NCI-H2107 treated with DMSO at 0.1 percent for 48 hours (cell line): ENCODE data around the gene S1PR1.
A peak's percentile ranks its signal among the peaks of the same experiment; 100 is the strongest.
"Not testable (repeated sequence)": the region's sequence is repeated elsewhere in the genome, so short reads cannot be mapped to it uniquely, and the experiment has no call there.

Experiments
- DNase-seq: peaks from one replicate; lab custom pipeline; 2025; ENCODE audit not compliant: unreplicated experiment; lab: John Stamatoyannopoulos, UW

The S1PR1 gene

DNA sequence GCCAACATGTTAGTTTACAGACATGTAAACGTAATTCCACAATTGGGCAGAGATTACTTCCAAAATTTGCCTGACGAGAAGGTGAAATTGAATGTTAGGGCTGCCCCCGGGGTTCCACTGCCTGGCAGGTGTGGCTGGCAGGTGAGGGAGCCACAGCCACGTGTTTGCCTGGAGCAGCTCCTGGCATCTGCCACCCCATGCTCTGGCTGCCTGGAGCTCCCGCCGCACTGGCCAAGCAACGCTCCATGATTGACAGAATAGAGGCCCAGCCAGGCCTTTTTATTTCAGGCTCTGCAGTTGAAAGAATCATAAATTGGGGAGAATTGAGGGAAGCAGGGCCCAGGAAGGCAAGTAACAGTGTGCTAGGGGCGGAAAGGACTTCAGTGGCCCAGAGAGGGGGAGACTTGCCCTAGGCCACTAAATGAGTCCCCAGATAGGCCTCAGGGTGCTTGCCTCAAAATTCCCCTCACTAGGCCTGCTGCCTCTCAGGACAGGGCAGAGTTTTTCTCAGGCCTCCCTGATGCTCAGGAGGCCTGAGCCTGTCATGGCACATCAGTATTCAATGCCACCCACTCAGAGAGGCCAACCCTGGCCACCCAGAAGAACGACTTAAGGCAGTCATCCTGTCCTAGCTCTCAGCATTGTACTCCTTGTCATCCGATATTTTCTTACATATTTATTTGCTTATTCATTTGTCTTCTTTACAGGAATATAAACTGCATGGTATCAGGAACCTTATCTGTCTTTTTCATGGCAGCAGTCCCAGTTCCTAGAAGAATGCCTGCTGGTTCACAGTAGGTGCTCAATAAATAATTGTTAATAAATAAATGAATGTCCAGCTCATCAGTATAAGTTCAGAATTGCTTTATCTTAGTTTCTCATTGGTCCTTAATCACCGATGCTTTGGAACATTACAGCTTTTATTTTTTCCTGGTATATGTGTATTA lies 16.6 kb upstream of the S1PR1 start:
- DNase-seq, result peak; percentile 63

DNA sequence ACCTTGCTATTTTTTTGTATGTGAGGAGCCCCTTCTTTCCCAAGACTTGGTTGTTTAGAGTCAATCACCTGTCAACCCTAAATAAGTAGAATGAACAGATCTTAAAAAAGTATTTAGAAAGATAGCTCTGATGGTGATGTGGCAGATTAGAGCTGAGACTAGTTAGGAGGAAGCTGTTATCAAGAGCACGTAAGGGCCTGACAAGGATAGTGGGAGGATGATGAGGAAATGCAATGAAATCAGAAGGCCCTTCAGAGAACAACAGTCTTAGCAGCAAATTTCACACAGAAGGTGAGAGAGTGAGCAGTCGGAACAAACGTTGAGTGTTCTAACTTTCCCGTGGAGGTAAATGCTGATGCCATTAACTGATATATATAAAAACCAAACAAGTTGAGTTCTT lies 15.9 kb upstream of the S1PR1 start:
- DNase-seq, result no peak

DNA sequence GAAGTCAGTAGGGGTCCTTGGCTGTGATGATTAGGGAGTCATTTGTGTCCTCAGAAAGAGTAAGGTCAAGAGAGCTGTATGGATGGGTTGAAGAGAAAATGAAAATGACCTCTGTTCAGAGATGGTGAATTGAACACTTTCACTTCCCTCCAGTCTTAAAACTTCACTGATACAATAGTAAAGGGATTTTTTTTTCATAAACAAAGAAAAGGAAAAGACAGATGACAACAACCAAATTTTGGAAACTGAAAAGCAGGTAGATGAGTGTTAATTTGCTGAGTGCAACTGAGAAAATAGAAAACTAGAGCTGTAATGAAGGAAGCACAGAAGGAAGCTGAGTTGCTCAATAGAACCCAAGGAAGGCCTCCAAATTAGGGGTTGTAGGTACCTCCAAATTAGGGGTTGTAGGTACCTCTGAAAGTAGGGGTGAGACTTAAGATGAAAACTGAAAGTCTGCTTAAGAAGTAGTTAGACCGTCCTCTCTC lies 14.8 kb upstream of the S1PR1 start:
- no peak for DNase-seq

DNA sequence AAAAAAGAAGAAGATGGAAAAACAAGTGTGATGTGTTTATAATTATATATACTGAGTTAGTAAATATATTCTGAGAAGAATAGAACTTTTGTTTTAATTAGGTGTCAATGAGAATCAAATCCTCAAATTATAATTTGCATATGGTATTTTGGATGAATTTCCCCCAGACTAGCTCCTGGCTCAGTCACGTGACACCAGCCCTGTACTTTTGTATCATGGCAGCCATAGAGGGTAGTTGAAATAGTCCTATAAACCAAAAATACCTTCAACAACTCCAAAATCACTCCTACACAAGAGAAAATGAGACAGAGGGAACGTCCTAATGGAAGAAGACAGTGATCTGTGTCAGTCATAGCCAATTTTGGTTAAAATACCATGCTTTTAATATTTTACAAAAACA lies 9.0 kb upstream of the S1PR1 start:
- no peak for DNase-seq

DNA sequence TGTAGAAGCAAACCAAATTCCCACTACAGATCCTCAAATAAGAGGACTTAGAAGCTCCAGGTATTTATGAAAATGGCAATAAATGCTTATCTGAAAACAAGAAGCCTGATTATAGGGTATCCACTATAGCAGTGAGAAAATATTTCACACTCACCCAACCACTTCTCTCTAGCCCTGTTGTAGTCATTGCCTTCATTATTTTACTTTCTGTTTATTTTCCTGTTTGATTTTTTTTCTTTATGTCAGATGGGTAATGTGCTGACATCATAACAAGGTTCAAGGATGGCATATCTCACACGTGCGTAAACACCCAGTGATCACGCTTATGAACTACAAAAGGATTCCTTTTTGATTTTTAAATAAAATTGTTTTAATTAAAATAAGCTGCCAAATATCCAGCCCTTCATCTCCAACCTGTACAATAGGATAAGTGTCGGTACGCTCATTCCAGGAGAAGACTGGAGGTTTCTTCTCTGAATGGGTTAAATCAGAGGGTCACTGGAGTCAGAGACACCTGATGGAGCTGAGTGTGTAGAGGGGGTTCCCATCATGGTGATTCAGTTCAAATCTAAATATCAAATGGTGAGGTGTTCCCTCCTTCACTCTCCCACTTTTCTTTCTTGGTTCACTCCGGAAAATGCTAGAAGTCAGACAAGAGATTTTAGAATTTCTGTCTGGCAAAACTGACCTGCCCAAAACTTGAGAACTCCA lies 8.2 kb upstream of the S1PR1 start:
- no peak for DNase-seq

DNA sequence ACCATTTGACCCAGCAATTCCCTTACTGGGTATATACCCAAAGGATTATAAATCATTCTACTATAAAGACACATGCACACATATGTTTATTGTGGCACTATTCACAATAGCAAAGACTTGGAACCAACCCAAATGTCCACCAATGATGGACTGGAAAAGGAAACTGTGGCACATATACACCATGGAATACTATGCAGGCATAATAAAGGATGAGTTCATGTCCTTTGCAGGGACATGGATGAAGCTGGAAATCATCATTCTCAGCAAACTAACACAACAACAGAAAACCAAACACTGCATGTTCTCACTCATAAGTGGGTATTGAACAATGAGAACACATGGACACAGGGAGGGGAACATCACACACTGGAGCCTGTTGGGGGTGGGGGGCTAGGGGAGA lies 4.6 kb upstream of the S1PR1 start:
- DNase-seq, result not testable (repeated sequence)

DNA sequence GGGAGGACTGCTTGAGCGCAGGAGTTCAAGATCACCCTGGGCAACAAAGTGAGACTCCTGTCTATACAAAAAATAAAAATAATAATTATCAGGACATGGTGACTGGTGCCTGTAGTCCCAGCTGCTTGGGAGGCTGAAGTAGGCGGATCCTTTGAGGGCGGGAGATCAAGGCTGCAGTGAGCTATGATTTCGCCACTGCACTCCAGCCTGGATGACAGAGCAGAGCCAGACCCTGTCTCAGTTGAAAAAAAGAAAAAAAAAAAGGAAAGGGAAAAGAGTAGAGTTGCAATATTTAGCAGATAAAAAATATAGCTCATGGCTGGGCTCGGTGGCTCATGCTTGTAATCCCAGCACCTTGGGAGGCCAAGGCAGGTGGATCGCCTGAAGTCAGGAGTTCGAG lies 3.3 kb upstream of the S1PR1 start:
- DNase-seq, result no peak

DNA sequence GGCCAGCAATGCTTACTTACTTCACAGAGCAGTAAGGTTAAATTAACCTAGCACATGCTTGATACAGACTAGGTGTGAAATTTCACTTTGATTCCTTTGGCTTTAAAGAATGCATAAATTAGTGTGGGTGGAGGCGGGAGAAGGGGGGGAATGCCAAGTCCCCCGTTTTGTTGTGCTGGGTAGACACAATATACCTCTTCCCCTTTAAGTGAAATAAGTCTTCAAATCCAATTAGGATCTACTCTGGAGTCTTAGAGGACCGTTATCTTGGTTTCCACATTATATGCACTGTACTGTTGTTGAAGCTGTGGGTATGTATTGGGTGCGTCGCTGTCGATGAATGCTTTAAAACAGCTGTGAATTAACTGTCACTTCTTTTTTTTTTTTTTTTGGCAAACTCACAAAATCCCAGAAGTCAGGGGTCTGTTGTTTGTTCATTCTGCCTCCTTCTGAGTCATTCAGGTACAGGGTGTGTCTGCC lies 1.6 kb upstream of the S1PR1 start:
- DNase-seq, result no peak

DNA sequence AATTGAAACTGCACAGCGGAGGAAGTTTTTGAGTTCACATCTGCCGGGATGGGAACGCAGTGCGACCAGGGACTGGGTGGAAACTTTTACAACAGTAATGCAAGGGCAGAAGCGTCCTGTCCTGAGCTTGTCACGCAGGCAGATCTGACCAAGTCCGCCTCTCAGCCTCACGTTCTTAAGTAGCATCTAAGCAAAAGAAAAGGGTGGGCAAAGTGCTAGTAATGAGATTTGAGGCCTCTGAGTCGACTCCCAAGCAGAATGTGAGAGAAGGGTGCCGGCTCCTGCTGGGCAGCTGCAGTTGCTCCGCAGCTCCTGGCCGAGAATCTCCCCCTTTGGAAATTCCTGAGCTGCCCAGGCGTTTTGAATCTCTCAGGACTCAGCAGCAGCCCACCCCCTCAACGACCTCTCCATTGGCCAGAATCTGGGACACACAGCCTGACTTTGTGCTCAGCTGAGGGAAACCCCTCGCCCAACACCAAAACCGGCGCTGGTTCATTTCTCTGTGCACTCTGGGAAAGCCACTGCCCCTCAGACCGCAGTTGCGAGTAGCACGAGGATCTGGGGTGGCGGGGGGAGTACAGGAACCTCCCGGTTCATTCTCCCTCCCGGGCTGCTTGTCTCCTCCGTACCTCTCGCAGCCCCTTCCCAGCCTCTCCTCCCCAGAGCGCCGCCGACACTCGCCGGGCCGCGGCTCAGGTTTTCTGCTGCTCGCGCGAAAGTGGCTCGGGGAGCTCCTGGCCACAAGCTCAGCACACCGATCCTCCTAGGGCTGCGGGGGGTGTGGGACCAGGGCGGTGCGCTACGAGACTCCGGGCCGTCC lies 913 bp upstream of the S1PR1 start:
- no peak for DNase-seq

DNA sequence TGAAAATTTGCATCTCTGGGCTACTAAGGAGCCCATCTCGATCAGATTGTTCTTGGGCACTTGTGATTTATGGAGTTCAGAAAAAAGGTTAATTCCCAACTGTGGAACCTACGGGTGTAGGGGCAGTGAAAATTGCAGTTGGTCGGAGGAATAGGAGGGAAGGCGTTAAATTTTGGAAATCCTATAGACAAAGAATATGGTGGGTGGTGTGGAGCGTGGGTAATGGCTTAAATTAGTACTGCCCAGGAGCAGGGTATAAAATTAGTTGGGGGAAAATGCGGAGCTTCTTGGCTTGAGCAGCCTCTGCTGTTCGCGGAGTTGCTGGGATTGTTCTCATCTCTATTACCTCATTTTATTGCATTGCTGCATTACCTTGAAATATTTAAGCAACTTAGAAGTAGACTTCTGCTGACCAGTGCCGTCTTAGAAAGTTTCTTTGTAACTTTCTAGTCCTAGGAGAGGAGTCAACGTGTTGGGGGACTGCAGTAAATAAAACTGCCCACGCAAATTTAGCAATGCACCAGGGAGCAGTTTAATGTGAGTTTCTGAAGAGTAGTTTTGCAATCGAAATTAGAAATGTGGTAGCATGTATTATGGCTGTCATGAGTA lies 514 bp downstream of the S1PR1 start:
- DNase-seq, result peak; percentile 10

DNA sequence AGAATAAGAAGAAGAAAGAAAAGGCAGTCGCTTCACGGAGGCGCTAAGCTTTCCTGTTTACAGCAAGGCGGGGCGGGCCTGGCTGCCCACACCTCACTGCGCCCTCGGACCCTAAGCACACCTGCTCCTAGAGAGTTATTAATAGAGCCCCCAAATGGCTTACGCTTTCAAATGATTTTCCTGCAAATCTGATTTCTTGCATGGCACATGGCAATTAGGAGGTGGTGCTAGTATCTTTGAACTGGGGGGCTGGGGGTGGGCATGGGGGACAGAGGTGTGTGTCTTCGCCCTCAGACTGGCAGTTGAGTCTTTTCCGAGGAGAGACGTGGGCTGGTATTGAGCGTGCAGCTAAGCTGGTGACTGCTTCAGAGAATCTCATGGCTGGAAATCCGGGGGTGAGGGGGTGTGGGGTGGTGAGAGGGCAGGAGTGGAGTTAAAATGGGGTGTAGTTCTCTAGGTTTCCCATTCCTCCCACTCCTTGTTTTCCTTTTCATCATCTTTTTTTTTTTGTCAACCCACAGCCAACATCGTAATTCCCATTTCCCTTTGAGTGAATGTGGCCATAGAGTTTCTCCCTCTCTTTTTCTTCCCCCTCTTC lies 1.3 kb downstream of the S1PR1 start:
- DNase-seq, result no peak

DNA sequence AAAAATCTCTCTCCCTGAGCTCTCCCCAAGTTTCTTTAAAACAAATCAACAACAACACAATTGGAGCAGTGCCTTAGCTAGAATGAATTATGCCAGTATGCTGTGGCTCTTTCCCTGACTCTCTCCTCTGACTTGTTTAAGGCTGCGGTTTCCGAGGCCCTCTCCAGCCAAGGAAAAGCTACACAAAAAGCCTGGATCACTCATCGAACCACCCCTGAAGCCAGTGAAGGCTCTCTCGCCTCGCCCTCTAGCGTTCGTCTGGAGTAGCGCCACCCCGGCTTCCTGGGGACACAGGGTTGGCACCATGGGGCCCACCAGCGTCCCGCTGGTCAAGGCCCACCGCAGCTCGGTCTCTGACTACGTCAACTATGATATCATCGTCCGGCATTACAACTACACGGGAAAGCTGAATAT lies 1.9 kb downstream of the S1PR1 start:
- peak; percentile 88 for DNase-seq

DNA sequence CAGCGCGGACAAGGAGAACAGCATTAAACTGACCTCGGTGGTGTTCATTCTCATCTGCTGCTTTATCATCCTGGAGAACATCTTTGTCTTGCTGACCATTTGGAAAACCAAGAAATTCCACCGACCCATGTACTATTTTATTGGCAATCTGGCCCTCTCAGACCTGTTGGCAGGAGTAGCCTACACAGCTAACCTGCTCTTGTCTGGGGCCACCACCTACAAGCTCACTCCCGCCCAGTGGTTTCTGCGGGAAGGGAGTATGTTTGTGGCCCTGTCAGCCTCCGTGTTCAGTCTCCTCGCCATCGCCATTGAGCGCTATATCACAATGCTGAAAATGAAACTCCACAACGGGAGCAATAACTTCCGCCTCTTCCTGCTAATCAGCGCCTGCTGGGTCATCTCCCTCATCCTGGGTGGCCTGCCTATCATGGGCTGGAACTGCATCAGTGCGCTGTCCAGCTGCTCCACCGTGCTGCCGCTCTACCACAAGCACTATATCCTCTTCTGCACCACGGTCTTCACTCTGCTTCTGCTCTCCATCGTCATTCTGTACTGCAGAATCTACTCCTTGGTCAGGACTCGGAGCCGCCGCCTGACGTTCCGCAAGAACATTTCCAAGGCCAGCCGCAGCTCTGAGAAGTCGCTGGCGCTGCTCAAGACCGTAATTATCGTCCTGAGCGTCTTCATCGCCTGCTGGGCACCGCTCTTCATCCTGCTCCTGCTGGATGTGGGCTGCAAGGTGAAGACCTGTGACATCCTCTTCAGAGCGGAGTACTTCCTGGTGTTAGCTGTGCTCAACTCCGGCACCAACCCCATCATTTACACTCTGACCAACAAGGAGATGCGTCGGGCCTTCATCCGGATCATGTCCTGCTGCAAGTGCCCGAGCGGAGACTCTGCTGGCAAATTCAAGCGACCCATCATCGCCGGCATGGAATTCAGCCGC lies 2.5 kb downstream of the S1PR1 start:
- DNase-seq, result no peak

DNA sequence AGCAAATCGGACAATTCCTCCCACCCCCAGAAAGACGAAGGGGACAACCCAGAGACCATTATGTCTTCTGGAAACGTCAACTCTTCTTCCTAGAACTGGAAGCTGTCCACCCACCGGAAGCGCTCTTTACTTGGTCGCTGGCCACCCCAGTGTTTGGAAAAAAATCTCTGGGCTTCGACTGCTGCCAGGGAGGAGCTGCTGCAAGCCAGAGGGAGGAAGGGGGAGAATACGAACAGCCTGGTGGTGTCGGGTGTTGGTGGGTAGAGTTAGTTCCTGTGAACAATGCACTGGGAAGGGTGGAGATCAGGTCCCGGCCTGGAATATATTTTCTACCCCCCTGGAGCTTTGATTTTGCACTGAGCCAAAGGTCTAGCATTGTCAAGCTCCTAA lies 3.2 kb downstream of the S1PR1 start:
- no peak for DNase-seq

DNA sequence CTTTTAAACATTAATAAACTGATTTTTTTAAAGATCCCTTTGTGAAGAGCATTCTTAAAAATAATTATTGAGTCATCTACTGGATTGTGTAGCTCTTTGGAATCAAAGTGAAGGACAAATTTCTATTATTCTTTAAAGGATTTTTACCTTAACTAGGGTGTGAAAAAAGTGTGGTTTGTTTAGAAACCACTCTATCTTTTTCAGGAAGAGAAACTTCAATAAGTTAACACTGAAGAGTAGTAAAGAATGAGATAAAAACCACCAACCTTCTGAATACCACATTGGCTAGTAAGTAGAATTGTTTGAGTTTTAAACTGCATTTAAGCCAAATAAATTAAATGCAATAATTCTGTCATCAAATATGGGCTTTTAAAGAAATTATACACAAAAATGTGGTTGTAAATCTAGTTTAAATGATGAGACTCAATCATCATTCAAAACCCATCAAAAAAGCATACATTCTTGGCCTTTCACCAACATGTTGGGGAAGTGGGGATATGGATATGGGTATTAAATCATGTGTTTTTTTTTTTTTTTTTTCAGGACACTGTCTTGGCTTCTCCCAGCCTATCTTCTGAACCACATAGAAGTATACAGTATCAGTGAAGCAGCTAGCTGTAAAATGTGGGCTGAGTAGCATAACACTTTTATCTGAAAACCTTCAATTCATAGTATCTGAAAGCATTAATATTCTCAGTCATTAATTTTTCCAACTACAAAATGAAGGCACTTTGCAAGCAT lies 4.8 kb downstream of the S1PR1 start:
- DNase-seq, result no peak

DNA sequence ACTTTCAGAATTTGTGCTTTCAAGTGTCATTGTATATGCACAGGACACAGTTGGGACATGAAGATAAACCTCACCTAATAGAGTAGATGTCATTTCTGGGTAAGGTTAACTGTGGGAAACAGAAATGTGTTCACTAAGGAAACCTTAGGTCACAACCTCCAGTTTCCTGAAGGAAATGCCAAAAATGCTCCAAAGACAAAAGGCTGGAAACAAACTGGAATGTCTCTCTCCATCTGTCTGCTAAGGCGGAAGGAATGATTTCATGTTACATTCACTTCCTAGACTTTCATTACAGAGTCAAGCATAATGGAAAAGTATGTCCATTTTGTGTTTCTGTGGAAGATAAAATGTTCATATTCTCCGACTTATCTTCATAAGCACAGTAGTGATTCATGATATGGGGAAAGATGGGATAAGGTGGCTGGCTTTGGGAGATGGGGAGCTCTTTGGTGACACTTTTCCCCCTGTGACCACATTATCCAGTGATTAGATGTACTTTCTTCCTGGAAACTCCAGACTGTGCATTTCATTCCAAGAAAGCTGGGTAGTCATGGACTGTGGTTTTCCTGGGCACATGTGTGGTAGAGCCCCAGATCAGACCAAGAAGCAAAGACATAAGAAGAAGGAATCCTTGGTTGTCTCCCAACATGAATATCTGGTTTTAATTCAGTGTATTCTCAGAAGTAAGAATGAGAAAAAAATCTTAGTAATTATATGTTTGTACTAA lies 5.7 kb downstream of the S1PR1 start:
- DNase-seq, result no peak

DNA sequence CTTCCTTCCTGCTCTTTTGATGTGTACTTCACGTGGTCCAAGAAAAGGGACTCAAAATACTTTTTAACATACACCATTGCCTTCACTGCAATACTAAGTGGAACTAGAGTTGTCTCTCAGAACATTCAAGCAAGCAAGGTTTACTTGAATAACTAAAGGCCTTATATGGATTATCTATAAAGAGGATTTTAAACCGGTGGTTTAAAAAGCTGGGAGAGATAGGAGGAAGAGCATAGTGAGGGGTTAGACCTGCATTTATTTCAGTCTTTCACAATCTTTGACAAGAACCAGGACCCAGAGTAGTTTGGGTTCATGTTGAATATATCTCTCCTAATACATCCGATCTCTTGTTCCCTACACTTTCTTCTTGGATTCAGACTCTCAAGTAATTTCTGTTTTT lies 6.9 kb downstream of the S1PR1 start:
- no peak for DNase-seq

DNA sequence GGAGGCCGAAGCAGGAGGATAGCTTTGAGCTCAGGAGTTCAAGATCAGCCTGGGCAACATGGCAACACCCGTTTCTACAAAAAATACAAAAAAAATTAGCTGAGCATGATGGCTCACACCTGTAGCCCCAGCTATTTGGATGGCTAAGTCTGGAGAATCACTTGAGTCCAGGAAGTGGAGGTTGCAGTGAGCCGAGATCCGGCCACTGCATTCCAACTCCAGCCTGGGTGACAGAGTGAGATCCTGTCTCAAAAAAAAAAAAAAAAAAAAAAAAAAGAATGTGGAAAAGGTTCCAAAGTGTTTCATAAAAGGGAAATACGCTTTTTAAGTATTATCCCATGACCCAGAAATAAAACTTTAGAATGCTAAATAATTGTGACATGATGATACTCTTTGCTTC lies 8.0 kb downstream of the S1PR1 start:
- DNase-seq, result no peak
